Hindlimb muscle (tissue), 1 donor: ENCODE data around the gene GALR1. TPM values are rescaled to one million over a fixed set of nuclear protein-coding genes. Genes with fewer than 3 reads are reported as not detected.

Experiments used
- DNase-seq: peaks from one replicate; pipeline ENCODE4 v3.0.0-alpha.2; 2013
- polyA plus RNA-seq: library from polyadenylated mRNA; unstranded; fragments of 120-200 nt; gene quantifications from one replicate; pipeline ENCODE4 v1.2.1, GENCODE V29; 2013; ENCODE audit not compliant: insufficient read length

GALR1 gene
- polyA plus RNA-seq, 1 donor, result 0.09 TPM

- no peak for DNase-seq
These were observed 72.5 kb downstream of the GALR1 start for GRCh38 chr18:77321823-77322805.

- DNase-seq, result no peak
These were observed 74.1 kb downstream of the GALR1 start for GRCh38 chr18:77323640-77324299.

Other genes starting within 250 kb of the GALR1 start
- gene MBP, start 117.1 kb upstream of the GALR1 start, polyA plus RNA-seq, result 18.5 TPM